Endometrial microvascular endothelial cells (primary cell): ENCODE measurements around the gene ACTR2. TPM values are rescaled to one million over a fixed set of nuclear protein-coding genes. Genes with fewer than 3 reads are reported as not detected.

ENCODE experiments used
- in situ Hi-C: cut with HindIII; loops from 2 replicates; pipeline ENCODE4 v1.10.0; 2017; ENCODE audit warnings: low sequenced_read_pairs, low pct_unique_long_range_greater_than_20kb; ENCODE audit errors: inconsistent ontology term
- total RNA-seq: library from RNA; depleted of rRNA; stranded (reverse); fragments of >200 nt; gene quantifications from one replicate; pipeline ENCODE4 v1.2.3, GENCODE V29; 2015; ENCODE audit errors: inconsistent ontology term

Gene ACTR2
- total RNA-seq, 1 donor from 2014 or later = 161 TPM

- in situ Hi-C loops = loop anchor here (25.0 kb wide), 1 partner anchor 164 kb away; the partner anchor contains the start of gene SPRED2
These were observed 45.7 kb downstream of the ACTR2 start for GRCh38 chr2:65273344-65273743.

- in situ Hi-C loops = no loop called here
These were observed 47.7 kb downstream of the ACTR2 start for GRCh38 chr2:65275141-65275915.

- in situ Hi-C loops = no loop called here
These were observed 49.0 kb downstream of the ACTR2 start for GRCh38 chr2:65276609-65277008.

GRCh38 chr2:65277118-65277517, 49.5 kb downstream of the ACTR2 start:
- in situ Hi-C loops = no loop called here

DNA sequence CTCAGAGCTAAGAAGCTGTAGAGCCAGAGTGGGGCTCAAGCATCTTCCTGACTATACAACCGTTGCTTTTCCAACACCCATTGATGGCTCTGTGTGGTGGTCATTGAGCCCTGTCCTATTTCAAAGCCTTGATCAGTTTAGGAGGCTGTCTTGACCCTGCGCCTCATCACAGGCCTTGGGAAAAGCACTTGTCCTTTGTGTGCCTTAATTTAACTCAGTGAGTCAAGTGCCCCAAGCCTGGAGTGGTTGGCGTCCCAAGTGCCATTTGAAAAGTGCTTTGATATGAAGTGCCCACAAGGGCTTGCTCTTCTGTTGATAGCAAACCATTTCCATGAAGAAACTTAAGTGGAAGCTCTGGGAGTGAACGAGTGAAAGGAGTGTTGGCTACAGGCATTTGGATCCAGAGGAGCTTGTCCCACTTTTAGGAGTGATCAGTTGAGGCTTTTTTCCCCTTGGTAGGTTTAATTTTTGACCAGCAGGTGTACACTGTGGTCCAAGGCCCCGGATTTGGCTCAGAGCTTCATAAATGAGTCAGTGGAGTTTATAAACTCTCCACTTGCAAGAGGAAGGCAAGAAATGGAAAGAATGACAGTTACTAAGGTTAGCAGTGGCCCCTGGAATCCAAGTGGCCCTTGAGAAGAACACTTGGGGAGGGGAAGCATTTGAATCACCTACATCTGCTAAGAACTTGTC, 50.3 kb downstream of the ACTR2 start:
- in situ Hi-C loops = no loop called here

- in situ Hi-C loops = no loop called here
These were observed 50.9 kb downstream of the ACTR2 start for GRCh38 chr2:65278531-65278981.

GRCh38 chr2:65279756-65280155, 52.1 kb downstream of the ACTR2 start:
- in situ Hi-C loops = no loop called here

- in situ Hi-C loops = no loop called here
These were observed 54.2 kb downstream of the ACTR2 start for GRCh38 chr2:65281627-65282351.

DNA sequence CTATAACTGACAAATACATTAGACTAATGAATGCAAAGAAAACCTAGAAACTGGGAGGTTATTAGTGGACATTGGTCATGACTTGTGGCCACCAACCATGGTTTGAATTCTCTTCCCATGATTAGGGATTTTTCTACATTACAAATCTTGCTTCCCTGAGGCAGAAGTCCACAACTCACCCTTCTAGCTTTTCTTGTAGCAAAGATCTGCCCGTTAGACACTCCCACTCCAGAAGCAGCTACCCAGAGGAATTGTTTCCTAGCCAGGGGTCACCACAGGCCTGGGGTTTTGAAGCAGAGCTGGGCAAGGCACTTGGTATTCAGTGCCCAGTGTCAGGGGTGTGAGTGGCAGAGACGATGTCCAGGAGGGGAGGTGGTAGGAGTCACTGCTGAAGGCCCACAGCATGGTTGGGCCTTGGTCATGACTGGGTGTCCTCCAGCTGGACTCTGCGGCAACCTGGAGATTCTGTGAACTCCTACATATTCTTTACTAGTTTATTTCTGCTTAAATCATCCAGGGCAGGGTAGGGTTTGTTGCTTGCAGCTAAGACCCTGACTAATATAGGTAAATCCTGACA, 54.9 kb downstream of the ACTR2 start:
- in situ Hi-C loops = no loop called here

- in situ Hi-C loops = no loop called here
These were observed 59.7 kb downstream of the ACTR2 start for GRCh38 chr2:65287364-65287763.

DNA sequence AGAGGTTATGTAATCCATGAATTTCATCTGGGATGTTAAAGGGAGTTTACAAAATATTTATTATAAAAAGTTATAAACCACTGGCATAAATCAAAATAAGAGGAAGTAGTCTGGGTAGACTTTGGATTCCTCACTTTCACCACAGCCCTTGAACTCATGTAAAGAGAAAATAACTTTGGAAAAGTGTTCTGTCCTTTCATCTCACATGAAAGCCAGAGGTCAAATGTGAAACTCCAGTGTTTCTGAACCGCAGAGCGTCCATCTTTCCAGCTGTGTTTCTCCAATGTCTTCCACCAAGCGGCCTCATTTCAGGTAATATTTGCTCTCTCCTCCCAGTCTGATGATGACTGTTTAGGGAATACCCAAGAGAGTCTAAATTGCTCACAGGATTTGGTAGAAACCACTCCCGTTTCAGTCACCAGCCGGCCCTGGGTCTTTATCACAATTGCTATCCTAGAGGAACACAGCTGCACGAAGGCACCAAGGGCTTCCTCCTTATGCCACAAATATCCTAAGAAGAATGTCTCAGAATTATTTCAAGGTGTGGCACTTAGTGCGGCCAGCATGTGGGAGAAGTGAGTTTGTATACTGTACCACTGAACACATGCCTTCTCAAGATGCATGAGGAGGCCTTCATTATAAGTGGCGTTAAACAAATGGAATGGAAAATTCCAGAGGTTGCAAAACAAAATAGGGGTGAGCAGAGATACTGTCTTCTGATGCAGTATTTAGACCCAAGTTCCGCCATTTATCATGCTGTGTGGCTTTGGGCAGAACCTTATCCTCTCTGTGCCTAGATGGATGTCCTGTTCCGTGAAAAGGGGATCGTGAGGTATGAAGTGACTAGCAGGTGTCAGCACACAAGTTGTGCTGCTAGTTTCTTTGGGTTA, 63.8 kb downstream of the ACTR2 start:
- in situ Hi-C loops = no loop called here

DNA sequence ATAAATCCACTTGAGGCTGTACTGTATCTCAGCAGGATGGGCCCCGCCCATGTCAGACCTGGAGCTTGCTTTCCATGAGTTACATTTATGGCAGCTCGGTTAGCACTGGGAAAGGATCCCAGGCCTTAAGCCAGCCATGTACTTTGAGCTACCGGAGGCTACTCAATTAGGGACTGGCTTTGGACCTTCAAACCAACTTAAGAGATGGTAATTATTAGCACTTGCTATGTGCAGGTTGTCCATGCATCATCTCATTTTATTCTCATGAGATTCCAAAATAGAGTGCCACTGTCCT, 64.4 kb downstream of the ACTR2 start:
- in situ Hi-C loops = no loop called here

DNA sequence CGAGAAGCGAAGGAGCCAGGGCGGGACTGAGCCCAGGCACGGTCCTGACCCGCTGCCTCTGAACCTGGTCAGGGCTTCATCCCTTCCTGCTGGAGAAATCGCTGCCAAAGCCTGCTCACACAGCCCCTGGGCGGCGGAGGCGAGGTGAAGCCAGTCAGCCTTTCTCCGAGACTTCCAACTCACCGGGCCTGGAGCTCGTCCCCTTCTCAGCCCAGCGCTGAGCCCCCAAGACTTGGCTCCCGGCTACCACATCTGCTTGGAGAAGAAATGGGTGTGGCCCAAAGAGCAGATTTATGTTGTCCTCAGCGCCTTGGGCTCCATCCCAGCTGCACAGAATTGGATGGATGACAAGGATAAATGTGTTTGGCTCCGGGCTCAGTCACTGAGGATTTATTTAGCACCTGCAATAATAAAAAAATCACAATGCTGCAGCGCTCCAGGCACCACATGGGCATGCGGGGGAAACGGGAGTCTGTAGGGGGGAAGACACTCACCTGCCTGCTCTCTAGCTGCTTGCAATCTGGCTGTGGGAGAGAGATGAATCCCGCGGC, 64.9 kb downstream of the ACTR2 start:
- in situ Hi-C loops = no loop called here

GRCh38 chr2:65293376-65293775, 65.7 kb downstream of the ACTR2 start:
- in situ Hi-C loops = no loop called here

- in situ Hi-C loops = no loop called here
These were observed 66.5 kb downstream of the ACTR2 start for GRCh38 chr2:65294136-65294535.

DNA sequence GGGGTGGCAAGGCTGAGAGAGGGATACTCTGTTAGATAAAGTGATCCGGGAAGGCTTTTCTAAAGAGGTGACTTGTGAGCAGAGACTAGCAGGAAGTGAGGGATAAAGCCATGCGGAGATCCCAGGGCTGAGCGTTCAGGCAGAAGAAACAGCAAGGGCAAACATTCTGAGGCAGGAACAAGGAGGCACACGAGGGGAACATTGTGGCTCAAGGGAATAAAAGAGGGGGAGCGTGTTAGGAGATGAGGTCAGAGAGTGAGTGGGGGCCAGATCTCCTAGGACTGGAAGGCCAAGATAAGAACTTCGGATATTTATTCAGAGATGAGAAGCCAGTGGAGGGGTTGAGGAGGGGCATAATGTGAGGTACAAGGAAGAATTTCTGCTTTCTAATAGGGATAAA, 67.1 kb downstream of the ACTR2 start:
- in situ Hi-C loops = no loop called here

DNA sequence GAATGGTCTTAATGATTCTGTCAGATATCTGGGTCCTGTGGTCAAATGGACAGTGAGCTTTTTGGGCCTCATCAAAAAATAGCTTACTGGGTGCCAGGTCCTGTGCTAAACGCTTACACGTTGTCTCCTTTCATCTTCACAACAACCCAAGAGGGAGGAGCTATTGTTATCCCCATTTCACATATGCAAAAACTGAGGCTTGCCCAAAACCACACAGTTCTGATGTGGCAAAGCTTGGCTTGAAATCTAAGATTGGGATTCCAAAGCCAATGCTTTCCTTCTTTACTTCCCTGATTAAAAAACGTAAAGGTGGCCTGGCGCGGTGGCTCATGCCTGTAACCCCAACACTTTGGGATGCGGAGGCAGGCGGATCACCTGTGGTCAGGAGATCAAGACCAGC, 69.3 kb downstream of the ACTR2 start:
- in situ Hi-C loops = no loop called here

- in situ Hi-C loops = no loop called here
These were observed 69.9 kb downstream of the ACTR2 start for GRCh38 chr2:65297544-65297943.
